Ovary (tissue), 3 donors: ENCODE data around the gene ELL2.

Source experiments
- EP300 ChIP-seq: sonication (generic); formaldehyde crosslinking; IDR thresholded peaks from one replicate; pipeline ENCODE4 v1.6.1; 2017; ENCODE audit warnings: antibody characterized with exemption
- POLR2A ChIP-seq: fragments of 450-650 bp; IDR thresholded peaks from one replicate; pipeline ENCODE4 v1.6.1; 2017; ENCODE audit warnings: antibody characterized with exemption, mild to moderate bottlenecking, moderate library complexity
- TF ChIP-seq, protein P1 (sequence below), 3 donors: fragments of 450-650 bp in 2 of 3; fragments of 200-600 bp in 1 of 3; IDR thresholded peaks; one replicate each; pipeline versions ENCODE4 v1.5.1 to v1.8.0; 2016 to 2022; ENCODE audit warnings: antibody characterized with exemption in 3 of 3, mild to moderate bottlenecking in 1 of 3
- donor health status: DM: no; HTN: no; CAD: no.

- TF ChIP-seq, protein P1, sequence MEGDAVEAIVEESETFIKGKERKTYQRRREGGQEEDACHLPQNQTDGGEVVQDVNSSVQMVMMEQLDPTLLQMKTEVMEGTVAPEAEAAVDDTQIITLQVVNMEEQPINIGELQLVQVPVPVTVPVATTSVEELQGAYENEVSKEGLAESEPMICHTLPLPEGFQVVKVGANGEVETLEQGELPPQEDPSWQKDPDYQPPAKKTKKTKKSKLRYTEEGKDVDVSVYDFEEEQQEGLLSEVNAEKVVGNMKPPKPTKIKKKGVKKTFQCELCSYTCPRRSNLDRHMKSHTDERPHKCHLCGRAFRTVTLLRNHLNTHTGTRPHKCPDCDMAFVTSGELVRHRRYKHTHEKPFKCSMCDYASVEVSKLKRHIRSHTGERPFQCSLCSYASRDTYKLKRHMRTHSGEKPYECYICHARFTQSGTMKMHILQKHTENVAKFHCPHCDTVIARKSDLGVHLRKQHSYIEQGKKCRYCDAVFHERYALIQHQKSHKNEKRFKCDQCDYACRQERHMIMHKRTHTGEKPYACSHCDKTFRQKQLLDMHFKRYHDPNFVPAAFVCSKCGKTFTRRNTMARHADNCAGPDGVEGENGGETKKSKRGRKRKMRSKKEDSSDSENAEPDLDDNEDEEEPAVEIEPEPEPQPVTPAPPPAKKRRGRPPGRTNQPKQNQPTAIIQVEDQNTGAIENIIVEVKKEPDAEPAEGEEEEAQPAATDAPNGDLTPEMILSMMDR (IDR thresholded peaks at IDR 0.05), result no peak
- TF ChIP-seq POLR2A (no peak), EP300 (no peak)
Measured at GRCh38 chr5:95985249-95985648, 23.6 kb upstream of the ELL2 start.
